IPS-11a (cell line): Measurements from ENCODE around the gene CDKN2AIP.

Source experiments
- H3K4me3 ChIP-seq: one replicate; pipeline ENCODE4 v1.5.1; 2013; ENCODE audit warnings: low read depth, low read length, control low read depth

CDKN2AIP gene

GRCh38 chr4:183485411-183486160, 41.1 kb downstream of the CDKN2AIP start:
- no peak overlapping the region for H3K4me3 ChIP-seq

GRCh38 chr4:183492791-183493222, 48.4 kb downstream of the CDKN2AIP start:
- H3K4me3 ChIP-seq = no peak overlapping the region

GRCh38 chr4:183493246-183493645, 48.8 kb downstream of the CDKN2AIP start:
- no peak overlapping the region for H3K4me3 ChIP-seq

GRCh38 chr4:183495184-183495583, 50.7 kb downstream of the CDKN2AIP start:
- no peak overlapping the region for H3K4me3 ChIP-seq
